Chondrocyte (in vitro differentiated cells): Measurements from ENCODE around the gene MYO1G. TPM values are rescaled to one million over a fixed set of nuclear protein-coding genes. Genes with fewer than 3 reads are reported as not detected.

Experiments used
- DNase-seq: peaks from one replicate; pipeline ENCODE4 v3.0.0; 2021; ENCODE audit warnings: mixed read lengths, low spot score
- H3K27ac Mint-ChIP-seq: one replicate; pipeline ENCODE4 v1.8.0; 2021; ENCODE audit warnings: mild to moderate bottlenecking, moderate library complexity, mixed read lengths; ENCODE audit not compliant: unreplicated experiment
- H3K27me3 Mint-ChIP-seq: 2 replicates; pipeline ENCODE4 v1.8.0; 2021; ENCODE audit warnings: low read depth, mixed read lengths
- H3K36me3 Mint-ChIP-seq: 2 replicates; pipeline ENCODE4 v1.8.0; 2021; ENCODE audit warnings: low read depth, mixed read lengths
- H3K4me1 Mint-ChIP-seq: 2 replicates; pipeline ENCODE4 v1.8.0; 2021; ENCODE audit warnings: low read depth, mild to moderate bottlenecking, mixed read lengths
- H3K4me3 Mint-ChIP-seq: one replicate; pipeline ENCODE4 v1.8.0; 2021; ENCODE audit warnings: mild to moderate bottlenecking, moderate library complexity, mixed read lengths; ENCODE audit not compliant: unreplicated experiment
- H3K9me3 Mint-ChIP-seq: 2 replicates; pipeline ENCODE4 v1.8.0; 2021; ENCODE audit warnings: low read depth, mixed read lengths
- total RNA-seq: library from RNA; stranded (reverse); gene quantifications from 3 replicates; pipeline ENCODE4 v1.2.1, GENCODE V29; 2021
- TF ChIP-seq, protein P1 (sequence below): fragments of 200-600 bp; sonication (generic); IDR thresholded peaks from 2 replicates; pipeline ENCODE4 v1.5.0; 2021; ENCODE audit warnings: antibody characterized with exemption, mild to moderate bottlenecking, moderate library complexity

Gene MYO1G
- total RNA-seq, 1 donor from 2014 or later, result 0.05 TPM

DNA sequence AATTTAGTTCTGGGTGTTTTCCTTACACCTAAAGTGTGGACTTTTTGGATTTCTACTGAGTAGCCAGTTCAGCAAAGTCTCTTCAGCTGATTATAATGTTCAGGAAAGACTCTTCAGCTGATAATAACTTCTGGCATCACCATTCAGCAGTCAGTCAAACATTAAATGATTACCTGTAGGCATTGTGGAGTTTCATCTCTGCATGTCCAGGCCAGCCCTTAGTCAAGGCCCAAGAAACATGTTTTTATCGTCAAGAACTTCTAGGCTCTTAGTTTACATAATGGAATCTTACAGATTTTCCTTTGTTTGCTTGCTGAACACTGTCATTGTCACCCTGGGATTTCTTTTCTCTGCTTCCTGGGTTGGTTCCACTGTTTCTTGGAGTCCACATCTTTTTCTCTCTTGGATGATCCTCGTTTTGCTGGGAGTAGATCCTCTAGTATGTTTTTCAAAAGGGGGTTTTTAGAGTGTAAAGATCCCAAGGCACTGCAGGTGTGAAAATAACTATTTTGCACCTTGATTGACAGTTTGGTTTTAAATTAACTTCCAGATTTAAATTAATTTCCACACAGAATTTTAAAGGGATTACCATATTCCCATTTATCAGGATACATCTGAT is 45.4 kb upstream of the MYO1G start:
- H3K4me3 Mint-ChIP-seq, result no peak overlapping the region
- DNase-seq, result no peak
- no peaks in the 10 kb centered on the region for H3K27me3 Mint-ChIP-seq
- H3K27ac Mint-ChIP-seq, result no peak overlapping the region
- no peaks in the 10 kb centered on the region for H3K9me3 Mint-ChIP-seq
- TF ChIP-seq, protein P1, sequence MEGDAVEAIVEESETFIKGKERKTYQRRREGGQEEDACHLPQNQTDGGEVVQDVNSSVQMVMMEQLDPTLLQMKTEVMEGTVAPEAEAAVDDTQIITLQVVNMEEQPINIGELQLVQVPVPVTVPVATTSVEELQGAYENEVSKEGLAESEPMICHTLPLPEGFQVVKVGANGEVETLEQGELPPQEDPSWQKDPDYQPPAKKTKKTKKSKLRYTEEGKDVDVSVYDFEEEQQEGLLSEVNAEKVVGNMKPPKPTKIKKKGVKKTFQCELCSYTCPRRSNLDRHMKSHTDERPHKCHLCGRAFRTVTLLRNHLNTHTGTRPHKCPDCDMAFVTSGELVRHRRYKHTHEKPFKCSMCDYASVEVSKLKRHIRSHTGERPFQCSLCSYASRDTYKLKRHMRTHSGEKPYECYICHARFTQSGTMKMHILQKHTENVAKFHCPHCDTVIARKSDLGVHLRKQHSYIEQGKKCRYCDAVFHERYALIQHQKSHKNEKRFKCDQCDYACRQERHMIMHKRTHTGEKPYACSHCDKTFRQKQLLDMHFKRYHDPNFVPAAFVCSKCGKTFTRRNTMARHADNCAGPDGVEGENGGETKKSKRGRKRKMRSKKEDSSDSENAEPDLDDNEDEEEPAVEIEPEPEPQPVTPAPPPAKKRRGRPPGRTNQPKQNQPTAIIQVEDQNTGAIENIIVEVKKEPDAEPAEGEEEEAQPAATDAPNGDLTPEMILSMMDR, result no peak
- H3K4me1 Mint-ChIP-seq, result peaks cover 25% of the 10 kb centered on the region
- H3K36me3 Mint-ChIP-seq, result peaks cover 4% of the 10 kb centered on the region

DNA sequence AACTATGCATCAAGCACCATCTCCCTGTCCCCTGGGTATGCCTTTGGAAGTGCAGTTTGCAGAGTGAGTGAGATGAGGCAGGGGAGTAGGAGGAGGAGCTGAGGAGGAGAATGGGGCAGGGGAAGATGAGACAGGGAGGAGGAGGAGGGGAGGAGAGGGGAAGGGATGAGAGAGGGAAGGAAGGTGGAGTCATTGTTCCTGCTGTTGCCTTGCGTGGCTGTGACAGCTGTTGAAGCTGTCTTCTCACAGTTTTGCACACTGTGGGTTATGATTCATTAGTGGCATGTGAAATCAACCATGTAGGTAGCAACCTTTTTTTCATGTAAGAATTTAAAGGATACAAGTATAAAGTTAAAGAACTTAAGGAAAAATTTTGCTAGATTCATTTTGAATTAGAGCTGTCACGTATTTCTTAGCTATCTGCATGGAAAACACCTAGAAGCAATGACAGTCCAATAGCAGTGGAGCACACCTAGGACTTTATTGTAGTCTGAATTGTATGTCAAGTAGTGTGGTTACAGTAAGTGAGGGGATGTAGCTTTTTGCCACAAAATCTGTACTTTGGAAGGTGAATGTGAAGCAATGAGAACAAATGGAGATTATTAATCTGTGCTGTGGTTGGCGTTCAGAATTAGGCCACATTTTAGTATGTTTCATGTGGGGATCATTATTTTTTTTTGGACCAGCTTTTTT is 42.9 kb upstream of the MYO1G start:
- DNase-seq, result no peak
- Mint-ChIP-seq H3K36me3 (peaks cover 3% of the 10 kb centered on the region), H3K27me3 (no peaks in the 10 kb centered on the region), H3K4me1 (peaks cover 13% of the 10 kb centered on the region), H3K27ac (peak overlapping the region; percentile 84), H3K9me3 (no peaks in the 10 kb centered on the region), H3K4me3 (no peak overlapping the region)
- TF ChIP-seq, protein P1, result no peak

DNA sequence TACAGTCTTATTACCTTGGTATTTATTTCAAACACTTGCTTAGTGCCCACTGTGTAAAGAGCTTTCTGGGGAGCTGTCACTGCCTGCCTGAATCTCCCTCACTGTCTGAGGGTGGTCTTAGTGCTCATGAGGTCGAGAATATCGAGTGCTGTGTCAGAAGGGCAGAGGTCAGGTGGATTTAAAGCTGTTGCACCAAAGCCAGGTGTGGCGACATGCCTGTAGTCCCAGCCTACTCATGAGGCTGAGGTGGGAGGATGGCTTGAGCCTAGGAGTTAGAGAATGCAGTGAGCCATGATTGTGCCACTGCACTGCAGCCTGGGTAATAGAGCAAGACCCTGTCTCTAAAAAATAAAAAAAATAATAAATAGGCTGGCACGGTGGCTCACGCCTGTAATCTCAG is 42.1 kb upstream of the MYO1G start:
- no peaks in the 10 kb centered on the region for H3K27me3 Mint-ChIP-seq
- TF ChIP-seq, protein P1, result no peak
- peaks cover 13% of the 10 kb centered on the region for H3K4me1 Mint-ChIP-seq
- DNase-seq, result no peak
- H3K4me3 Mint-ChIP-seq, result no peak overlapping the region
- peaks cover 5% of the 10 kb centered on the region for H3K36me3 Mint-ChIP-seq
- H3K9me3 Mint-ChIP-seq, result no peaks in the 10 kb centered on the region
- H3K27ac Mint-ChIP-seq, result peak overlapping the region; percentile 8

DNA sequence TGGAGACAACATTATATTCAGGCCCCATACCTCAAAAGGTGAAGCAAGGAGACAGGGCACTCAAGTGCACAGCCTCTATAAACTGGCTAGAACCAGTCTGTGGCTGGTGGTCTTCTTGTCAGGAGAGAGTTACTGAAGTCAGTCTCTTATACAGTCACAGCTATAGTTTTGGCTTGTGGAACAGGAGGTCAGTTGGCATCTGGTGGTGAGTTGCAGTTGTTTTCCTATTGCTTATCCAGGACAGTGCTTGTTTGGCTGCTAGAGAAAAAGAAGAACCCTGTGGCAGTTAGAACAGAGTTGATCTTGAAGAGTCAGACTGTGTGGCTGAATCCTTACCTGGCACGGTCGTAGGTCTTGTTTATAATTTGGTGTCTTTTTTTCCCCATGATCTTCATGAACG is 38.4 kb upstream of the MYO1G start:
- Mint-ChIP-seq H3K4me3 (no peak overlapping the region), H3K9me3 (no peaks in the 10 kb centered on the region), H3K36me3 (peaks cover 7% of the 10 kb centered on the region), H3K27ac (no peak overlapping the region), H3K4me1 (peaks cover 20% of the 10 kb centered on the region), H3K27me3 (no peaks in the 10 kb centered on the region)
- TF ChIP-seq, protein P1, result no peak
- DNase-seq, result no peak

DNA sequence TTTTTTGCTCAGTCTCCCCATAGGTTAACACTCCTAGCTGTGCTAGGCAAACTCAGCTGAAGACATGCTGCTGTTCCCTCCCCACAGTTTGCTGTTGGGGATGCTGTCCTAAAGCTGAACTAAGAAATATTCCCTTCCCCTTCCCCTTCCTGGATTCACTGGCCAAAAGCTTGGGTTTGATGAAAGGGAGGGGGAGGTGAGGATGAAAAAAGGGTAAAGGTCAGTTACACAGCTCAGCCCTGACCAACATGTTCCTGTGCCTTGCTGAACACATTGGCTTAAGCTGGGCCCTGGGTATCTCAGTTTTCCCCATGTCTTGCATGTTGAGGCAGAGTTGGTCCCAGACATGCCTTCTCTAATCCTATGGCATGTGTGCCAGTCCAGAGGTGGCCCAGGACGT is 36.5 kb upstream of the MYO1G start:
- no peak overlapping the region for H3K27ac Mint-ChIP-seq
- no peaks in the 10 kb centered on the region for H3K9me3 Mint-ChIP-seq
- TF ChIP-seq, protein P1, result no peak
- peaks cover 7% of the 10 kb centered on the region for H3K36me3 Mint-ChIP-seq
- H3K4me3 Mint-ChIP-seq, result no peak overlapping the region
- DNase-seq, result no peak
- peaks cover 14% of the 10 kb centered on the region for H3K4me1 Mint-ChIP-seq
- H3K27me3 Mint-ChIP-seq, result no peaks in the 10 kb centered on the region
